Measurements from ENCODE around the gene FCHSD2.

DNA sequence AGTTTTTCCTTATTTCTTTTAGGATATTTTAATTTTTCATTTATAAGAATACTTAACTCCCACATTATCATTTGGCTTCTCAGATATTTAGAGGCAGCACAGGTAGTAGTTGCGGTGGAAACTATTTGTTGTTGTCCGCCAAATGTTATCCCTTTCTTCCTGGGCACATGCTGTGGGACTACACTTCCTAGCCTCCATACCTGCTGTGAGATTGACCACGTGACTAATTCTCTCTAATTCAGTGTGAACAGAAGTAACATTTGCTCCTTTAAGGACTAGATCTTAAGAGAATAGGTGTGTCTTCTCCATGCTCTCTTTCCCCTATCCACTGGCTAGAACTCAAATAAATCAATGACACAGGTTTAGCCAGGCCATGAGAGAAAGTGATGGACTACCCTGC, 191.4 kb downstream of the FCHSD2 start:
- TF ChIP-seq, protein P1, sequence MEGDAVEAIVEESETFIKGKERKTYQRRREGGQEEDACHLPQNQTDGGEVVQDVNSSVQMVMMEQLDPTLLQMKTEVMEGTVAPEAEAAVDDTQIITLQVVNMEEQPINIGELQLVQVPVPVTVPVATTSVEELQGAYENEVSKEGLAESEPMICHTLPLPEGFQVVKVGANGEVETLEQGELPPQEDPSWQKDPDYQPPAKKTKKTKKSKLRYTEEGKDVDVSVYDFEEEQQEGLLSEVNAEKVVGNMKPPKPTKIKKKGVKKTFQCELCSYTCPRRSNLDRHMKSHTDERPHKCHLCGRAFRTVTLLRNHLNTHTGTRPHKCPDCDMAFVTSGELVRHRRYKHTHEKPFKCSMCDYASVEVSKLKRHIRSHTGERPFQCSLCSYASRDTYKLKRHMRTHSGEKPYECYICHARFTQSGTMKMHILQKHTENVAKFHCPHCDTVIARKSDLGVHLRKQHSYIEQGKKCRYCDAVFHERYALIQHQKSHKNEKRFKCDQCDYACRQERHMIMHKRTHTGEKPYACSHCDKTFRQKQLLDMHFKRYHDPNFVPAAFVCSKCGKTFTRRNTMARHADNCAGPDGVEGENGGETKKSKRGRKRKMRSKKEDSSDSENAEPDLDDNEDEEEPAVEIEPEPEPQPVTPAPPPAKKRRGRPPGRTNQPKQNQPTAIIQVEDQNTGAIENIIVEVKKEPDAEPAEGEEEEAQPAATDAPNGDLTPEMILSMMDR (IDR thresholded peaks at IDR 0.05; ENCODE audit: borderline replicate concordance, extremely low read depth, low read length, poor library complexity, severe bottlenecking): no peak
- no peak for TF ChIP-seq EZH2 (IDR thresholded peaks at IDR 0.05; ENCODE audit: borderline replicate concordance, low read depth, low read length, severe bottlenecking)

Measured in DND-41 (cell line).